Gastroesophageal sphincter (tissue), 4 donors: Measurements from ENCODE around the gene FXYD5. TPM values are rescaled to one million over a fixed set of nuclear protein-coding genes. Genes with fewer than 3 reads are reported as not detected.

Source experiments
- ATAC-seq: fragments of 150-250 bp; one replicate; pipeline ENCODE4 v1.9.1; 2016; ENCODE audit warnings: mild to moderate bottlenecking, moderate library complexity
- H3K27ac ChIP-seq, 4 donors: fragments of 200-600 bp; sonication (generic) in 3 of 4; 1 replicate in 3 of 4; 2 replicates in 1 of 4; pipeline ENCODE4 v1.5.1; 2016 to 2019
- H3K27me3 ChIP-seq: fragments of 200-600 bp; sonication (generic); one replicate; pipeline ENCODE4 v1.5.1; 2019
- H3K36me3 ChIP-seq, 2 donors: fragments of 200-600 bp; sonication (generic); one replicate each; pipeline ENCODE4 v1.5.1; 2019; ENCODE audit warnings: control low read depth in 1 of 2
- H3K4me1 ChIP-seq, 3 donors: fragments of 200-600 bp; sonication (generic); 1 replicate in 2 of 3; 2 replicates in 1 of 3; pipeline ENCODE4 v1.5.1; 2016 to 2019; ENCODE audit warnings: control low read depth in 2 of 3
- H3K4me3 ChIP-seq, 2 donors: fragments of 200-600 bp; sonication (generic); one replicate each; pipeline ENCODE4 v1.5.1; 2019; ENCODE audit warnings: mild to moderate bottlenecking in 1 of 2, moderate library complexity in 1 of 2
- H3K9me3 ChIP-seq, 3 donors: fragments of 200-600 bp; sonication (generic); one replicate each; pipeline ENCODE4 v1.5.1; 2017 to 2019; ENCODE audit warnings: control low read depth in 2 of 3
- CTCF ChIP-seq, 4 experiments: fragments of 200-600 bp in 2 of 4; fragments of 450-650 bp in 2 of 4; sonication (generic) in 1 of 4; IDR thresholded peaks; one replicate each; pipeline ENCODE4 v1.5.1; 2017 to 2019; ENCODE audit warnings: antibody characterized with exemption in 4 of 4, mild to moderate bottlenecking in 2 of 4, moderate library complexity in 2 of 4
- EP300 ChIP-seq: sonication (generic); formaldehyde crosslinking; IDR thresholded peaks from one replicate; pipeline ENCODE4 v1.6.1; 2017; ENCODE audit warnings: antibody characterized with exemption, mild to moderate bottlenecking
- POLR2A ChIP-seq, 2 donors: fragments of 450-650 bp; IDR thresholded peaks; one replicate each; pipeline ENCODE4 v1.6.1; 2017; ENCODE audit warnings: antibody characterized with exemption in 2 of 2, mild to moderate bottlenecking in 2 of 2, moderate library complexity in 1 of 2
- POLR2AphosphoS5 ChIP-seq: sonication (generic); formaldehyde crosslinking; IDR thresholded peaks from one replicate; pipeline ENCODE4 v1.6.1; 2017; ENCODE audit warnings: antibody characterized with exemption
- WGBS, 2 donors: methylation state at CpG; one replicate each; pipeline ENCODE4 v1.1.5; 2018; ENCODE audit warnings: low coverage in 1 of 2; 5-methylcytosine and 5-hydroxymethylcytosine counted together
- total RNA-seq, 4 donors: library from RNA; depleted of rRNA; stranded (reverse); fragments of >200 nt; gene quantifications; one replicate each; pipeline ENCODE4 v1.1.0, GENCODE V29; 2016

FXYD5 gene
- total RNA-seq, 4 donors from 2014 or later, result 18.8 to 42.5 (median 33.0) TPM

DNA sequence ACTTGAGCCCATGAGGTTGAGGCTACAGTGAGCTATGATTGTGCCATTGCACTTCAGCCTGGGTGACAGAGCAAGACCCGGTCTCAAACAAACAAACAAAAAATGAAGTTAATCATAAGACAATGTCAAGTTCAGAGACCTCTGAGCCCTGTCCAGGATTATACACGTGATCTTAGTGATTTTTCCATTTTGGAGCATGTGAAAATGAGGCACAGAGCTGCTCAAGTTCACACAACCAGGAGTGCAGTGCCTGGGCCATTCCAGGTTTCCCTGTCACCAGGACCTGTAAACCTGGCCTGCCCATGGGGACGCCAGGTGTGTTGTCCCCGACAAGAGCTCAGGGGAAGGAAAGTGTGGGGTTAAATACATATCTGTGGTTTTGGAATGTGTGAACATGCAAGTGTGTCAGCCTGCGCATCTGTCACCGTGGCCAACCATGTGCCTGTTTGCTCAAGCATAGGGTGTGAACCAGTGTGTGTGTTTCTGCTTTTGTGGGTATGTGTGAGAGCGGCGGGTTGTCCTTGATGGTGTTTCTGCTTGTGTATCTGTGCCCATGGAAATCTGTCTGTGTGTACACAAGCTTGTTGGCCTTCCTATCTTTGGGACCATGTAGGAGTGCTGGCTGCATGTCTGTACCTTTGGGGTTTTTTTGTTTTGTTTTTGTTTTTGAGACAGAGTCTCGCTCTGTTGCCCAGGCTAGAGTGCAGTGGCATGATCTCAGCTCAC lies 17.4 kb upstream of the FXYD5 start:
- Histone ChIP-seq H3K4me3 (no peak overlapping the region), H3K27me3 (peaks cover 24% of the 10 kb centered on the region), H3K36me3 (peaks cover 0 to 1% of the 10 kb centered on the region in 2 donors), H3K27ac (peak overlapping the region in 3 of 4 donors; percentile 90 to 92 (median 92)), H3K9me3 (no peaks in the 10 kb centered on the region), H3K4me1 (peaks cover 0 to 72% (median 8%) of the 10 kb centered on the region in 3 donors)
- TF ChIP-seq CTCF (IDR thresholded peaks at IDR 0.05) (no peak), POLR2A (IDR thresholded peaks at IDR 0.05) (no peak), EP300 (no peak), POLR2AphosphoS5 (no peak)
- ATAC-seq, result no peak
- WGBS, 2 donors, result 61 to 70% methylated on average over 5 to 8 of the region's 9 CpGs

GRCh38 chr19:35138305-35138892 lies 16.1 kb upstream of the FXYD5 start, which contains the start of gene FXYD1:
Gene FXYD1 (plus strand): TSS chr19:35138824. CDS start chr19:35140080, 1,256 bp downstream.
- Histone ChIP-seq H3K4me3 (peak within 1 kb of the TSS; percentile 24 to 57), H3K27ac (peak within 1 kb of the TSS; percentile 71 to 92 (median 91)), H3K4me1 (peaks cover 0 to 85% (median 21%) of the 10 kb centered on the region in 3 donors), H3K36me3 (peaks cover 0 to 3% of the 10 kb centered on the region in 2 donors), H3K27me3 (peaks cover 37% of the 10 kb centered on the region), H3K9me3 (no peaks in the 10 kb centered on the region)
- peak; percentile 27 for ATAC-seq
- TF ChIP-seq EP300 (no peak), POLR2A (IDR thresholded peaks at IDR 0.05) (no peak), POLR2AphosphoS5 (no peak), CTCF (IDR thresholded peaks at IDR 0.05) (no peak)
- WGBS, 2 donors, result 10% methylated on average over 2 of the region's 18 CpGs; no CpG with 5 or more reads in 1 of the 2 donors

DNA sequence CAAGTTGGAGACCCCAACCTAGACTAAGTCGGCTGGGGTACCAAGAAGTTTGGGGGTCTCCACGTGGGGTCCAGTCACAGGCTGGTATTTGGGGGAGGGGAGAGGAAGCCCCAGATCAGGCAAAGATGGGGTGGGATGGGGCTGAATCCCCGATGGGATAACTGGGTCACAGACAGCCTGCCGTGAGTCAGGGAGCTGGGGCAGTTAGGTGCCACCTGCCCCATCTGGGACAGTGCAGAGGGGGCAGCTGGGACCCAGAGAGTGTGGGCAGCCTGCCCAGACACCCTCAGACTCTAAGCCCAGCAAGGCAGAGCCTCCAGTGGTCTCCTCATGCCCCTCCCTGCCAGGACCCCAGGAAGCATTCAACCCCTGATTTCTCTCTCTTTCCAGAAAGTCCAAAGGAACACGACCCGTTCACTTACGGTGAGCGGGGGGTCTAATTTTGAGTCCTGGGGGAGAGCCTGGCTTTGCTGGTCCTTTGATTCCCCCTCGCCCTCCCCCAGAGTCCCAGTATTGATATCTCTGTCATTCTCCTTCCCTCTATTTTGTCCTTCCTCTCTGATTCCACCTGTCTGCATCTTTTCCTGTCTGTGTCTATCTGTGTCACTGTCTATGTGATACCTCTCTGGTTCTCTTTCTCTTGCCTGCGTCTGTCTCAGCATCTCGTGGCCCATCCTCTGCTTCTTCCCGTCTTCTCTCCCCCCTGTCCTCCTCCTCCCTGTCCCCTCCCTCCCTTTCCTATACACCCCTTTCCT lies 14.2 kb upstream of the FXYD5 start:
- peak overlapping the region; percentile 24 to 57 for H3K4me3 ChIP-seq

More for the DNA sequence above, 14.2 kb upstream of the FXYD5 start:
- Histone ChIP-seq H3K27ac (peak overlapping the region; percentile 49 to 92 (median 91)), H3K36me3 (peaks cover 0 to 3% of the 10 kb centered on the region in 2 donors), H3K9me3 (no peaks in the 10 kb centered on the region), H3K4me1 (peaks cover 0 to 83% (median 21%) of the 10 kb centered on the region in 3 donors), H3K27me3 (peaks cover 44% of the 10 kb centered on the region)
- no peak for ATAC-seq
- no peak for TF ChIP-seq POLR2AphosphoS5
- no peak for TF ChIP-seq POLR2A (IDR thresholded peaks at IDR 0.05)
- TF ChIP-seq CTCF (IDR thresholded peaks at IDR 0.05), result no peak
- no peak for TF ChIP-seq EP300
- 30 to 45% methylated on average over 6 to 11 of the region's 12 CpGs for WGBS, 2 donors
